Endothelial cell (in vitro differentiated cells): ENCODE data around the gene CADPS. TPM values are rescaled to one million over a fixed set of nuclear protein-coding genes. Genes with fewer than 3 reads are reported as not detected.

Experiments used
- DNase-seq: peaks from one replicate; pipeline ENCODE4 v3.0.0; 2021; ENCODE audit warnings: low spot score
- H3K27ac Mint-ChIP-seq: one replicate; pipeline ENCODE4 v1.8.0; 2021; ENCODE audit warnings: mixed read lengths, inconsistent platforms; ENCODE audit not compliant: unreplicated experiment
- H3K27me3 Mint-ChIP-seq: one replicate; pipeline ENCODE4 v1.8.0; 2021; ENCODE audit warnings: mild to moderate bottlenecking, moderate library complexity, mixed read lengths, inconsistent platforms; ENCODE audit not compliant: unreplicated experiment
- H3K36me3 Mint-ChIP-seq: one replicate; pipeline ENCODE4 v1.8.0; 2021; ENCODE audit warnings: mild to moderate bottlenecking, low read depth, mixed read lengths, inconsistent platforms; ENCODE audit not compliant: unreplicated experiment
- H3K4me1 Mint-ChIP-seq: one replicate; pipeline ENCODE4 v1.8.0; 2021; ENCODE audit warnings: mild to moderate bottlenecking, mixed read lengths, inconsistent platforms; ENCODE audit not compliant: unreplicated experiment
- H3K4me3 Mint-ChIP-seq: one replicate; pipeline ENCODE4 v1.8.0; 2021; ENCODE audit warnings: mild to moderate bottlenecking, mixed read lengths, inconsistent platforms; ENCODE audit not compliant: unreplicated experiment
- H3K9me3 Mint-ChIP-seq: one replicate; pipeline ENCODE4 v1.8.0; 2021; ENCODE audit warnings: mixed read lengths, inconsistent platforms; ENCODE audit not compliant: unreplicated experiment
- total RNA-seq: library from RNA; stranded (reverse); fragmentation: NEBNext Ultra II Directional; extraction: Animal tissue kit (Norgen Biotek cat#: 25700); gene quantifications from one replicate; pipeline ENCODE4 v1.2.1, GENCODE V29; 2021; ENCODE audit not compliant: unreplicated experiment
- TF ChIP-seq, protein P1 (sequence below): fragments of 200-600 bp; sonication (generic); IDR thresholded peaks from one replicate; pipeline ENCODE4 v1.5.0; 2021; ENCODE audit warnings: antibody characterized with exemption; ENCODE audit not compliant: unreplicated experiment

The CADPS gene
- total RNA-seq, 1 donor from 2014 or later, result 0.26 TPM

DNA sequence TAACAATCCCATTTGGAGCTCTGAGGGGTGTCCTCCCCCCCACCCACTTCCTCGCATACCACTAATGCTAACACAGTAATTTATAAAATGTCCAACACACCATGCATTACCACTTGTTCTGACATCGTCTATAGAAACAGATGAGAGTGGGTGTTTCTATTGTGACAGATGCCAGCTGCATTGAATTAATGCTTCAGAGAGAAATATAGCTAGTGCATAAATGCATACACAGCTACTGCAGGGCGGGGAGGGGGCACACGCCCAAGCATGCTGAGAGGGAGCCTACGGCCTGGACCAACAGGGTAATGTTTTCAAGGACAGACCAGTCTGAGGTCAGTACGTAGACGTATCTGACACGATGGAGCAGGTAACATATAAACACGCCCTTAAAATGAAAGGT, 395.9 kb downstream of the CADPS start:
- no peak for DNase-seq
- Mint-ChIP-seq H3K4me1 (no peaks in the 10 kb centered on the region), H3K27me3 (no peaks in the 10 kb centered on the region), H3K36me3 (no peaks in the 10 kb centered on the region), H3K4me3 (no peak overlapping the region), H3K27ac (no peak overlapping the region), H3K9me3 (no peaks in the 10 kb centered on the region)
- TF ChIP-seq, protein P1, sequence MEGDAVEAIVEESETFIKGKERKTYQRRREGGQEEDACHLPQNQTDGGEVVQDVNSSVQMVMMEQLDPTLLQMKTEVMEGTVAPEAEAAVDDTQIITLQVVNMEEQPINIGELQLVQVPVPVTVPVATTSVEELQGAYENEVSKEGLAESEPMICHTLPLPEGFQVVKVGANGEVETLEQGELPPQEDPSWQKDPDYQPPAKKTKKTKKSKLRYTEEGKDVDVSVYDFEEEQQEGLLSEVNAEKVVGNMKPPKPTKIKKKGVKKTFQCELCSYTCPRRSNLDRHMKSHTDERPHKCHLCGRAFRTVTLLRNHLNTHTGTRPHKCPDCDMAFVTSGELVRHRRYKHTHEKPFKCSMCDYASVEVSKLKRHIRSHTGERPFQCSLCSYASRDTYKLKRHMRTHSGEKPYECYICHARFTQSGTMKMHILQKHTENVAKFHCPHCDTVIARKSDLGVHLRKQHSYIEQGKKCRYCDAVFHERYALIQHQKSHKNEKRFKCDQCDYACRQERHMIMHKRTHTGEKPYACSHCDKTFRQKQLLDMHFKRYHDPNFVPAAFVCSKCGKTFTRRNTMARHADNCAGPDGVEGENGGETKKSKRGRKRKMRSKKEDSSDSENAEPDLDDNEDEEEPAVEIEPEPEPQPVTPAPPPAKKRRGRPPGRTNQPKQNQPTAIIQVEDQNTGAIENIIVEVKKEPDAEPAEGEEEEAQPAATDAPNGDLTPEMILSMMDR, result no peak

DNA sequence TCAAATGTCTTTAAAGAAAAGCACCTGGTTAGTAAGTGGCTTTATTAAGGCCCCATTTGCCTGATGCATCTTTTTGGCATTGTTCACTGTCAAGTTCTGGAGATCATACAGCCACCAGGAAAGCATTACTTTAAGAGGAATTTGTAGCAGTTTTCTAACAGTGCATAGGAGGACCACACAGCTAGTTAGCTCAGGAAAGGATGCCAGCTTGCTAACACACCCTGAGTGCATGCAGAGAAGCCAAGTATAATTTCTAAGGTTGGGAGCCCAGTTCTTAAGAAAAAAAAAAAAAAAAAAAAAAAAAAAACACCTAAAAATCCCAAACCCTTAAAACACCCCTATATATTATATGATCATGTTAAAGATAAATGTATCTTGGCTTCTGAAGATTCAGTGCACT, 399.9 kb downstream of the CADPS start:
- TF ChIP-seq, protein P1, result no peak
- no peak for DNase-seq
- H3K36me3 Mint-ChIP-seq, result no peaks in the 10 kb centered on the region
- H3K27me3 Mint-ChIP-seq, result no peaks in the 10 kb centered on the region
- H3K27ac Mint-ChIP-seq, result no peak overlapping the region
- H3K4me3 Mint-ChIP-seq, result no peak overlapping the region
- no peaks in the 10 kb centered on the region for H3K4me1 Mint-ChIP-seq
- H3K9me3 Mint-ChIP-seq, result no peaks in the 10 kb centered on the region

DNA sequence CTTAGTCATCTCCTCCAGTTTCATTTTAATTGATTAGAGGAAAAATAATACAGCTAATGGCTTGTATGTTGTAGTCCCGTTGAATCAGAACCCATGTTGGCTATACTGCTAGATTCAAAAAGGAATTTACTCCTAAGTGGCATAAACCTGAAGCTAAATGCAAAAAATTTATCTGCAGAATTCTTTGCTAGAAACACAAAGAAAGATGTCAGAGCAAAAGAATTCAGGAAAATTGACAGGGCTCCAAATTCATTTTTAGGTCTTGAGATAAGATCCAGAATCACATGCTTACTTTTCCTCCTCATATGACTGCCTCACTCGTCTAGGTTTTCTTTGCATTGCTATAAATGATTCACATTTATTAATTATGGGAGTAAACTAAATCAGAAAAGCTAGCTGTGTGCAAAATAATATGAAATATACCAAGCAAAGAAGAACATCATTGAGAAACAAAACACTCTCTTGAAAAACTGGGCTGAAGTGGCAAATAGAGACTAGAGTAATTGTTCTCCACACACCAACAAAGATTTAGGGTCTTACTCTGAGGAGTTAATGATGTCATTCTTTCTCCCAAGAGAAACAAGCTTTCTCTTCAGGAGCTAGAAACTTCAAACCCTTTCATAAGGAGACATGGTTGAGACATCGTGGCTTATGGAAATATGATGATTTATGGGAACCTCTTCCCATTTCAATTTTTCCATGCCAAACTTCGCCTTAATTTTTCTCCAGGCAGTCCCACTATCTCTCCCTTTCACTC, 407.1 kb downstream of the CADPS start:
- H3K36me3 Mint-ChIP-seq, result no peaks in the 10 kb centered on the region
- no peaks in the 10 kb centered on the region for H3K27me3 Mint-ChIP-seq
- TF ChIP-seq, protein P1, result no peak
- no peak overlapping the region for H3K4me3 Mint-ChIP-seq
- no peak for DNase-seq
- no peaks in the 10 kb centered on the region for H3K9me3 Mint-ChIP-seq
- H3K27ac Mint-ChIP-seq, result no peak overlapping the region
- H3K4me1 Mint-ChIP-seq, result no peaks in the 10 kb centered on the region

DNA sequence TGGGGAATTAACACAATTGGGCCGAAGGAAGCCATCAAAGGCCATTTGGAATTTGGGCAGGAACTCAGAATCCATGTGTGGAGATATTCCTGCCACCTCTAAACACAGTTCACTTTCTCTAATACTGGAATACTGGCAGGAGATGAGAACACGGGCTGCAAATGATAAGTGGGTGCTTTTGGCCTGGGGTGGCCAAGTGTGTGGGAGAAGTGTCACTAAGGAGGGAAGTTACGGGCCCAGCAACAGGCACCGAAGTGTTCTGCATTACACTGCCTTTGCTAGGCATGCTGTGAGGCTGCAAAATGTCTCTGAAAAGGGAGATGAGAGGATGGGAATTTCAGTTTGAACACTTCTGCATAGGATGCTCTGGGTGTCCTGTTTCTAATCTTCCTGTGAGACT, 412.4 kb downstream of the CADPS start:
- TF ChIP-seq, protein P1, result no peak
- H3K36me3 Mint-ChIP-seq, result no peaks in the 10 kb centered on the region
- no peaks in the 10 kb centered on the region for H3K4me1 Mint-ChIP-seq
- H3K27me3 Mint-ChIP-seq, result no peaks in the 10 kb centered on the region
- no peak overlapping the region for H3K4me3 Mint-ChIP-seq
- no peaks in the 10 kb centered on the region for H3K9me3 Mint-ChIP-seq
- no peak overlapping the region for H3K27ac Mint-ChIP-seq
- no peak for DNase-seq

DNA sequence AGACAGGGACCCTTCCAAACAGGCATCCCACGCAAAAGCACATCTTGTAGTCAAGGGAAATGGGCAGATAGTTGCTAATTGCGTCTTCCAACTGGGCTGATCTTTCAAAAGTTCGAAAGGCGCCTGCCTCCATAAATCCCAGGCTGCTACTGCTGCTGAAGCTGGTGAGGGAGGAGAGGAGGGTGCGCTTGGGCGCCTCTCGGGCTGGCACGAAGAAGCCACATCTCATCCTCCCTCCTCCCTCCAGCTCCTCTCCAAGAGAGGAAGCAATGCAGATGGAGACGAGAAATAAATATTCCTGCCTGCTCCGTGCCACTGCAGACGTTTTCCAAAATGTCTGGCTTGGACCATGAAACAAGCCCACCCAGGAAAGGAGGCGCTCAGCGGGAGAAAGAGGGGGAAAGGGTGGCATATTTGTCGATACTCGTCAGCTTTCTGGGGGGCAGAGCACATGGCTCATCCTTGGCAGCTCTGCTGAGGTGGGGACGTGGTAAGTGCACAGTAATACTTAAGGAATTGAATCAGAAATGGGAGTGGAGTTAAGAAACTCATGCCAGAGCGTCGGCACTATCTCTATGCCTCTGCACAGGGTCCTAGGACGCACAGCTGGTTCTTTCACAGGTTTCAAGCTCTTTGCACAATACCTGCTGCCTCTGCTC, 413.0 kb downstream of the CADPS start:
- Mint-ChIP-seq H3K4me1 (no peaks in the 10 kb centered on the region), H3K9me3 (no peaks in the 10 kb centered on the region), H3K4me3 (no peak overlapping the region), H3K36me3 (no peaks in the 10 kb centered on the region), H3K27me3 (no peaks in the 10 kb centered on the region), H3K27ac (no peak overlapping the region)
- DNase-seq, result no peak
- TF ChIP-seq, protein P1, result no peak
